Bone marrow (tissue), 2 donors: Measurements from ENCODE around the gene RSPH1.

Source experiments
- DNase-seq, 2 donors: peaks; one replicate each; lab custom pipeline; 2025; lab: John Stamatoyannopoulos, UW

Gene RSPH1

DNA sequence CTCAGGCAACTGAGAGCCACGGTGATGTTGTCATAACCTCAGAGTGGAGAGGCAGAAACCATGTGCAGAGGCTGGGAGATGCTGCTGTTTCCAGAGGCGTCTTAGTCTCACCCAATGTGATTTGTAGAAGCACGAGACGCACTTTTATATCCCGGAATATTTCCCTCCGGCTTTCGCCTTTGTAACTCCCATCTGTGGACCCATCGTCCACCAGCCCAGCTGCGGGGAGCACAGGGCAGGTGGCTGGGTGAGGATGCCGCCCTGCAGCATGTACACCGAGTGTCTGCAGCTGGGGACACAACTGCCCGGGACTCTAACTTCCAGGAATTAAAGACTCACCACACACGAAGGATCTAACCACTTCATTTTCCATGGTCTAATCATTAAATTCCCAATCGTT lies 48.8 kb downstream of the RSPH1 start:
- DNase-seq: no peak

DNA sequence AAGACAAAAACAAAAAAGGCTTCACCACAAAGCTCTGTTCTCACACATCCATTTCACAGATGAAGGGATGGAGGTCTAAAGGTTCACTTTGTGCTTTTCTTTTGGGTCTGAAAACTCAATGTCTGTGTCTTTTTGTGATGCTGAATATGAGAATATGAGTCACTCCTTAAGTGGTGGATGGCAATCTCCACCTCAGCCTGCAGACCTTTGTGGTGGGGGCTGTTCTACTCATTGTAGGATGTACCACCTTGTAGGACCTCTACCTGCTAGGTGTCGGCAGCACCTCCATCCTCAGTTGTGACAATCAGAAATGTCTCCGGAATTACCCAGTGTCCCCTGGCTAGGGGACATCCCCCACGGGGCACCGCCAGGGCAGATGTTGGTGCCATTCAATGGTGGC lies 49.5 kb downstream of the RSPH1 start:
- DNase-seq: no peak

DNA sequence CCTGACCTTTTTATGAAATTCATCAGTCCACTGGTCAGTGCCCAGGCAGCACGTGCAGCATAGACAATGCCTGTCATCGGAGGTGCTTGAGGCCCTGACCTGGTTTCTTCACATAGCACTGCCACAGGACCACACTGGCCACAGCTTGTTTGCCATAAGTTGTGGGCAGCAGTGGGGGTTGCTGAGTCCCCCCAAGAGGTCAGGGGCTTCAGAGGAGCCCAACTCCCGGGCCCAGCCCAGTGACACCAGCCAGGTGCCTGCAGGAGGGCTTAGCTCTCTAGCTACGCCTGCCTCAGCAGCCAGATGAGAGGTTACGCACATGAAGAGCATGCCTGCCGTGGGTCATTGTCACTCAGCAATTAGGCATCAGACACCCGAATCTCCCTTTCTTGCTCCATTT lies 50.7 kb downstream of the RSPH1 start:
- no peak for DNase-seq

DNA sequence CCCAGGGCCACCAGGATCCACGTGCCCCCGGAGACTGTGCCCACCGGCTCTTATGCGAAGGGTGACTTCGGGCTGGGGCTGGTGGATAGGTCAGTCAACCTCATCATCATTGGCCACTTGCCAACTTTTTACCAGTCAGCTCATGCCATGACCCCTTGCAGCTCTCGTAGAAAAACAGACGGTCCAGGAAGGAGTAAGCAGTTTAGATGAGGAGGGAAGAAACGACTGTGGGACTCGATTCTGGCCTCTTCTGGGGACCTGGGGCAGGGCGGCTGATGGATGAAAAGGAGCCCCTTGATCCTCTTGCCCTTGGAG lies 51.3 kb downstream of the RSPH1 start:
- DNase-seq: no peak

DNA sequence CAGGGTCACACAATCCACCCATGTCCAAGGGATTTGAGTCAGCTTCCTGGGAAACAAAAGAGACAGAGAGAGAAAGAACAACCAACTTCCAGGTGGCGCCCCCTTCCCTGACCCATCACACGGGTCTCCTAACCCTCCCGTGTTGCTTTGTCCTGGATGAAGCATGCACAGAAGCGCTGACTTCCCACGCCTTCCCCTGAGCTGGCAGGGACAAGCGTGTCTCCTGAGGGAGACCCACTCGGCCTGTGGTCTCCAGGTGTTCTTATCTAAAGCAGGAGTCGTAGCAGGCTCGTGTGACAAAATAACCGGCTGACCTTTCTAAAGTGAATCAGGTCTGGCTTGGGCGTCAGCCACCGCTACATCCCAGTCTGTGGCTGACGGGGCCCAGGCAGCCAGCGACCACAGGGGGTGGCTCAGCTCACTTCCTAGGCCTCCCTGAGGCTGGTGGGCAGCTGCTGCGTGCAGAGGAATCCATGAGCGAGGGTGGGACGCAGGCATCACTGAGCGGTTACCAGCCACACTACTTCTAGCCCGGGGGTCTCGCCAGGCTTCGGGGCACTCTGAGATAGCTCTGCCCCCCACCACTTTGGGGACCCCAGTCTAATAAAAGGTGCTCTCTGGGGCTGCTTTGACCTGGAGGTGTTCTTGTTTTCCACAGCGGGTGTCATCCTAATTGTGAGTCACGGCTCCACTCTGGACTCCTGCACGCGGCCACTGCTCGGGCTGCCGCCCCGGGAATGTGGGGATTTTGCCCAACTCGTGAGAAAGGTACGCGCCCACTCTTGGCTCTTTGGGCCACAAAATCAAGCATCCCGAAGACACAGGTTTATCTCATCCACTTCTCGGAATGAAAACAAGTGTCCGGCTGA lies 51.9 kb downstream of the RSPH1 start:
- DNase-seq: no peak

DNA sequence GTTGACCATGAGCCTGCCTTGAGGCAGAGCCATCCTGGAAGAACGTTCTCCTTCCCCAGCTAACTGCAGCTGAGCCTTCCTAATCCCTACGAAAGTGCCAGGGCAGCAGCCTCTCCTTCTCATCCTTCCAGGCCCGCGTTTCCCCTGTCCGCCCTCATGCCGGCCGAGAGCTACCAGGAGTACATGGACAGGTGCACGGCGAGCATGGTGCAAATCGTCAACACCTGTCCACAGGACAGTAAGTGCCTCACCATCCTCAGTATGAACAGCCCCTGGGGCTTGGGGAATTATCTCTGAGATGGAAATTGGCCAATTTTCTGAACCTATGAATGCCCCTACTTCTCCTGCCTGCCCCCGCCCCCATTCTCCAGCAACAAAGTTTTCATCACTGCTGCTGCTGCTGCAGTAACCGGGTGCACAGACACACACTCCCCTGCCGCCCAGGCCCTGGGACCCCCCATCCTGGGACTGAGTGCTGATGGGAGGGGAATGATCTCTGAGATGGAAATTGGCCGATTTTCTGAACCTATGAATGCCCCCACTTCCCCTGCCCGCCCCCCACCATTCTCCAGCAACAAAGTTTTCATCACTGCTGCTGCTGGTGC lies 52.7 kb downstream of the RSPH1 start:
- DNase-seq: no peak

DNA sequence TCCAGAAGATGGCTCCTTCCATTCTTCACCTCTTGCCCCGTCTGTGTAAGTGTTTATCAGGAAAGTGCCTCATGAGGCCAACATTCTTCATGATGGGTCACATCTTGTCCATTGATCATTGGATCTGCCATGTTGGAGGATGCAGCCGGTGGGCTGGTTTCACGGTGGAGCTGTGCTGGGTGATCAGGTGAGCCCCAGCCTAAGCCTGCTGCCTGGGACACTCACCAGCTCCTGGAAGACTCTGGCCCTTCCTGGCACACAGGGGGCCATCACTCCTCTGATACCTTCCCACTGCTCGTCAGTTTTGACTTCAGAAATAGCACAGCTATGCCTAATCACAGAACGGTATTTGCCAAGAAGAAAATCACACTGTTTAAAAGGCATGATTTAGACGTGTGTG lies 54.1 kb downstream of the RSPH1 start:
- DNase-seq: no peak

DNA sequence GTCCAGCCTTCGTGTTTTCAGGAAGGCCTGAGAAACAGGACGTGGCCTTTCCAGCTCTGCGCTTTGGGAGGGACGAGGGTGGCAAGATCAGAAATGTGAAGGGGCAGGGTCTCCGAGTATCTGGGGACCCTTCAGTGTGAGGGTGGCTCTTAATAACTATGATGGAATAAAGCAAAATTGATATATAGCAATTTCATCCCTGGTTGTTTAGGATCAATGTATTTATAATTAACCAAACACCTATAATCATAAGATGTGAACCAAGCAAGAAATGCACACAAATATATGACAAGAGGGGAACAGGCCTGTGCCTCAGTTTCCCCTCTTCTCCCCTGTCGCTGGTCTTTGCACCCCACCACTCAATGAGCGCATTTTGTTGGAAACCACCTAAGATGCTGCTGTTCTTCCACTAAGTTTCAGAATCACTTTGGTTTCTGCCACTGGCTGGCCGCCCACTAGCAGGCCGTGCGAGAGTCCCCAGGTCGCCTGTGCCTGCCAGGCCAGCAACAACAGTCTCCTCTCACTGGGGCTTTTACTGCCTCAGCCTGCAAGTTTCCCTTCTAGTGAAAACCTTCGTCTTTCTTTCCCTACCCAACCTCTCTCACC lies 55.7 kb downstream of the RSPH1 start:
- DNase-seq: no peak

DNA sequence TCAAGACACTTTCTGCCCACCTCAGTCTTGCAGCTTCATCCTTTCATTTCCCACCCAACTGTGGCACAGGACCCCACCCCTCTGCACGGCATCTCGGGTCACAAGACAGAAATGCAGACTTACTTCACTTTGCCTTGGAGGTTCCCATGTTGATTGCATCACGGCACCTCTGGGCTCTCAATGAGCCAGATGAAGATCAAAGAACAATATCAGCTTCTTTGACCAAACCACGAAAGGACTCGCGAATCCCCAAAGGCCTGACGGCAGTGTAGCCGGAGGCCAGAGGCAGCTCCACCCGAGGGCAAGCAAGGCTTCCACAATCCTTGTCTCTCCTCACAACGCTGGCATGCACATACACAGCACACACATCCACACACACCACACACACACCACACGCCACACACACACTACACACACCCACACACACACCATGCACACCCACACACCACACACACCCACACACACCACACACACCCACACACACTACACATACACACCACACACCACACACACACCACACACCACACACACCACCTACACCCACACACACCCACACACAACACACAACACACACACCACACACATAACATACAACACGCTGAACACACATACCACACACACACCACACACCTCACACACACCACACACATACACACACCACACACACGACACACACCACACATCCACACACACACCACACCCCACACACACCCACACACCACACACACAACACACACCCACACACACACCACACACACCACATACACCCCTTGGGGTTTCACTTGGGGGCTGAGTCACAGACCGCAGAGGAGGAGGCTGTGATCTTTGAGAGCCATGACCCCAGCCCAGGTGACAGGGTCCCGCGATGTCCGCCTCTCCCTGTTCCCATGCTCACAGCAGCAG lies 56.5 kb downstream of the RSPH1 start:
- DNase-seq: no peak

DNA sequence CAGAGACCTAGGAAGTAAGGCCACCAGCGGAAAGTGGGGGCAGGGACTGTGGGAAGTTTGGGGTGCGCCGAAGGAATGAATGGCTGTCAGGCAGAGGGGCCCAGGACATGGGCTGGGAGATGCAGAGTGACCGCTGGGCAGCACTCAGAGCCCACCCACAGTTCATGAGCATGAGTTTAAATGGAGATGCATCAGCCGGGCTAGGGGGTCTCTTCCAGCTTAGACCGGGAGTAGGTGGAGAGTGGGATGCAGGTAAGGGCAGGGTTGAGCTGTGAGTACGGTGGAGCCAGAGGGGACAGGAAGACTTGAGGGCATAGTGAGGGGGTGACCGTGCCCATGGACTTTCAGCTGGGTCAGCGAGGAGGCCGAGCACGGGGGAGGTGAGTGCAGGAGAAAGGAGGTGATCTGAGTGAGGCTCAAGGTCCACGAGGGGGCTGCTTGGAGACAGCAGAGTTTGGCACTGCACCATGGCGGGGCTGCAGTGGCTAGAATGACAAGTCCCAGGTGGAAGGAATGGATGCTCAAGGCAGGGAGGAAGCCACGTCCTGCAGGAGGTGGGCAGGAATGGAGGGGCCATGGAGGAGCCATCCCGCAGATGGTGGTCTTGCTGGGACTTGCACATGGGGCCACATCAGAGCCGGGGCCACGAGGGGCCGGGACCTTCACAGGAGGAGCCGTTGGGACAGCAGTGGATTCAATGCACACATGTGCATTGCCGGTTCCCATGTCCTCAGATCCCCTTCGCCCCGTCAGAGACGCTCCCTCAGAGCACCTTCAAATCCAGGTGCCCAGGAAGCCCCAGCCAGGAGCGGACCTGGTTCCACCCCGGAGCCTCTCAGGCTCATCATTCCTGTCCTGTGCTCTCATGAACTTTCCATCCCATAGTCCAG lies 57.5 kb downstream of the RSPH1 start:
- DNase-seq: no peak

DNA sequence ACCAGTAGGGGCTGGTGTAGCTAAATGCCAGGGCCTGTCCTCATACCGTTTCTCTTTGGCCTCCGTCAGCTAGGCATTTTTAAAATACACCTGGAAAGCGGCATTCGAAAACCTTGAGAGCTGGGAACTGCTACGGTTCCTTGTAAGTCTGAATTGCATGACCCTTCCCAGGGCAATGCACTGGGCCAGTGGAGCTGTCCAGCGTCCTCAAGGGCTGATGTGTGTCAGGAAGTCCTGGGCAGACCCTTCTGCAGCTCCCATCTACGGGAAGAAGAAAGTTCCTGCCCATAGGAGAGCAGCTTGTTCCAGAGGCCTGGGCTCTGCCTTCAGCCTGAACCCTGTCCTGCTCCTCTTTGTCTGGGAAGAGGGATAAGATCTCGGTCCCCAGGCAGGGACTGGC lies 58.2 kb downstream of the RSPH1 start:
- DNase-seq: no peak

DNA sequence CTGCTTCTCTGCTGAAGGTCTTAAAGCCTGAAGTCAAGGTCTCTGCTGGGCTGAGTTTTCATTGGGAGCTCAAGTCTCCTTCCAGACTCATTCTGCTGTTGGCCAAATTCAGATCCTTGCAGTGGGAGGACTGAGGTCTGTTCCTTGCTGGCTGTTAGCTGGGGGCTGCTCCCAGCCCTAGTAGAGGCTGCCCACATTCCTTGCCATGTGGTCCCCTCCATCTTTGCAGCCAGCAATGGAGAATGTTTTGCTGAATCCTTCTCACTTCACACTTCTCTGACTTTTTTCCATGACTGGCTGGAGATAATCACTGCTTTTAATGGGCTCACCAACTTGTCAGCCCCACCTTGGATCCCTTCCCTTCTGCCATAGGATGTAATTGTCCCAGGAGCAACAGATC lies 59.1 kb downstream of the RSPH1 start:
- DNase-seq: no peak

DNA sequence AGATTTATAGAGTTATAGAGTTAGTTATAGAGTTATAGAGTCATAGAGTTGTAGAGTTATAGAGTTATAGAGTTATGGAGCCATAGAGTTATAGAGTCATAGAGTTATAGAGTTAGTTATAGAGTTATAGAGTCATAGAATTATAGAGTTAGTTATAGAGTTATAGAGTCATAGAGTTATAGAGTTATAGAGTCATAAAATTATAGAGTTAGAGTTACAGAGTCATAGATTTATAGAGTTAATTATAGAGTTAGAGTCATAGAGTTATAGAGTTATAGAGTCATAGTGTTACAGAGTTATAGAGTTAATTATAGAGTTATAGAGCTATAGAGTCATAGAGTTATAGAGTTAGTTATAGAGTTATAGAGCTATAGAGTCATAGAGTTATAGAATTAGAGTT lies 60.2 kb downstream of the RSPH1 start:
- no peak for DNase-seq

DNA sequence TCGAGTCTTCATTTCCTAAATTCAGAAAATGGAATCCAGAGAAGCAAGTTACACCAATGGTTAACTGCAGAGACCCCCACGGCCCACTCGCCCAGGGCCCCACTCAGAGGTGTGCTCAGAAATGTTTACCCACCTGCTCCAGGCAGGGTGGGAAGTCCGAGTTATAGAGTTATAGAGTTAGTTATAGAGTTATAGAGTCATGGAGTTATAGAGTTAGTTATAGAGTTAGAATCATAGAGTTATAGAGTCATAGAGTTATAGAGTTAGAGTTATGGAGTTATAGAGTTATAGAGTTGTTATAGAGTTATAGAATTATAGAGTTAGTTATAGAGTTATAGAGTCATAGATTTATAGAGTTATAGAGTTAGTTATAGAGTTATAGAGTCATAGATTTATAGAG lies 60.6 kb downstream of the RSPH1 start:
- no peak for DNase-seq

DNA sequence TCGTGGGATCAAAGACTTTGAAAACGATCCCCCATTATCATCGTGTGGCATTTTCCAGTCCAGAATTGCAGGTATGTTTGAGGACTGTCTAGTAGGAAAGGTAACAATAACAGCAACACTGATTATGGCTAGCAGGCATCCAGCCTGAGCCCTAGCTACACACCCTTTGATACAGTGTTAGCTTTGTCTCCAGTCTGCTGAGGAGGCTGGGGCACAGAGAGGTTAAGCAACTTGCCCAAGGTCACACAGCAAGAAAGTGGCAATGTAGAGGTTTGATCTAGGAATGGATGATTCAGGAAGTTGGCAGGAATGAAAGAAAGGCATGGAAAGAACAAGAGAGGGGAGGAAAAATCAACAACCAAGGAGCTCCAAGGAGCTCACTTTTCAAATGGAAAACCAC lies 61.1 kb downstream of the RSPH1 start:
- DNase-seq: no peak

DNA sequence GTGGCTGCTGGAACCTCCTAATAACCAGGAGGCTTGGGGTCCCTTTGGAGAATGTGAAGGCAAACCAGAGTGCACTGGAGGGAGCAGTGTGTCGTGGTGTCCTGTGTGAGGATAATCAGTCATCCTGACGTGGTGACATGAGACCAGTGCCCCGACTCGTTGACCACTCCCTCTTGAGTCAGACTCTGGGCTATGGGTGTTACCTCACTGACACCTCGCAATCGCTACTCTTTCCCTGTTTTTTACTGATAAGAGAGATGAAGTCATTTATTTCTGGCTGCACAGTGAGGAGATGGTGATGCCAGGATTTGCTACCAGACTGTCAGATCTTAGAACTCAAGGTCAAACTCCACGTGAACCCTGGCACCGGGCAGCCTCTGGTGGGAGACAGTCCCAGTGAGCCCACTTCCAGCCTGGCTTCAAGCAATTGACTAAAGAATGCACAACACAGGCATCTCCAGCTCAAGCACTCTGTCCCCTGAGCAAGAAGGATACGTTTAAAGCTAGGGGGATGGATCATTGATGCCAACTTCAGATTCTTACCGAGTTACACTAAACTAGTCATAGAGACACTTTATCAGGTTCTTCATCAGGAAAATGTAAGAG lies 62.0 kb downstream of the RSPH1 start:
- no peak for DNase-seq

DNA sequence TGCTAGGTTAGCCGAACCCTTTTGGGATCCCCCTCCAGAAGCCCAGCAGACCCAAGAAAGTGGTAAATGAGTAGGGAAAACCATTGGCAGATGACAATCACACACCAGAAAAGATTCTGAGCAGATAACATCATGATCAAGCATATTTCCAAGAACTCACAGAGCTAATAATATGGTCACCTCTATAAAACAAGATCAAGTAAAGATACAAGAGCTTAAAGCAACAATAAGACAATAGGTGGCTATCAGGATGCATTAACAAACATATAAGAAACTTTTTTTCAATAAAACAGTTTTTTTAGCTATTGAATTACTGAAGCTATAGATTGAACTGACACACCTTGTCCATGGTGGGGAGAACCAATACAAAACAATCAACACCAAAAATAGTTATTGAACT lies 63.3 kb downstream of the RSPH1 start:
- DNase-seq: no peak

DNA sequence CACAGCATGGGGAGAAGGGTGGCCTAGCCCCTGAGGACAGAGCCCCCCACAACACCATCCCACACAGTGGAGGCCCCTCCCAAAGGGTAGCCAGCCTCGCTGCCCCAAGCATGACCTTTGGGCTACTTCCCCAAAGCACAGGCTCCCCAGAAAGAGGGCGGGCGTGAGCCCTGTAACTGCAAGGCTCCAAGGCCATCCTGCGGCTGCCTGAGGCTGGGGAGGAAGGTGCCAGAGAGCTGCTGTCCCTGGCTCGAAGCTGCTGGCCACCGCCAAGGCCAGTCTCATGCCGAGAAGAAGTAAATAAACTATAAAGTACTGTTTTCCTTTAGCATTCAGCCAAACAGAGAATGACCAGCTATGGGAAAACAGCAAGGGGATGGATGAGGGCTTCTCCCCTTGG lies 64.8 kb downstream of the RSPH1 start:
- no peak for DNase-seq

DNA sequence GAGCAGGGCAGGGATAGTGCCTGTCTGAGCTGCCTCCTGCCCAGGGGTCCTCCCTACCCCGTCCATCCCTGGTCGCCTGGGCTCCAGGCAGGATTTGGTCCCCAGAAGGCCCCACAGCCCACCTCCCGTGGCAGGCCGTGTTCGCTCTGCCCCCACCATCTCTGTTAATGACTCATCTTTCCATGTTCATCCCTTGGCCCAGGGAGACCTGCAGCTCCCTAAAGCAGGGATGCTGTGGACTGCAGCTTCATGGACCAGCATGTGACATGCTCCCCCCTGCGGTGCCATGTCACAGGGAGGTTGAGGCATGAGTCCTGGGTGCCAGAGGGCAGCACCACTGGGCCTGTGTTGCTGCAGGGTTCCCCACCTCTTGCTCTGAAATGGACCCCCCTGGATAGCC lies 65.5 kb downstream of the RSPH1 start:
- DNase-seq: no peak

DNA sequence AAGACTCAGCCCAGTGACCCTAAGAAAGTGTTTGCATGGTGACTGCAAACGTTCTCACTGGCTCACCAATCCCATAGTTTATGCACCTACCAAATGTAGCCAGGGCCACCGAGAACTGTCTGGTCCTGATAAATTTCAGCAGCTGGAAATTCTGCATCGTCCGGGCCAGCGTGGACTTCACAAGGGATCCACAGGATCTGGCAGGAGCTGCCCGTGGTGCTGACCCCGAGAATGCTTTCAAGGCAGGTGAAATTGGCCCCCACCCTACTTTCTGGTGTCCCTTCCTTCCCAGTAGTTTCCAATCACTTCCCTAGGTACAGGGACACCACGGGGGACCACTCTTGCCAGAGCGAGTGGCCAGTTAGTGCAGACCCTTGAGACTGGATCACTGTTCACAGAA lies 66.2 kb downstream of the RSPH1 start:
- DNase-seq: no peak

DNA sequence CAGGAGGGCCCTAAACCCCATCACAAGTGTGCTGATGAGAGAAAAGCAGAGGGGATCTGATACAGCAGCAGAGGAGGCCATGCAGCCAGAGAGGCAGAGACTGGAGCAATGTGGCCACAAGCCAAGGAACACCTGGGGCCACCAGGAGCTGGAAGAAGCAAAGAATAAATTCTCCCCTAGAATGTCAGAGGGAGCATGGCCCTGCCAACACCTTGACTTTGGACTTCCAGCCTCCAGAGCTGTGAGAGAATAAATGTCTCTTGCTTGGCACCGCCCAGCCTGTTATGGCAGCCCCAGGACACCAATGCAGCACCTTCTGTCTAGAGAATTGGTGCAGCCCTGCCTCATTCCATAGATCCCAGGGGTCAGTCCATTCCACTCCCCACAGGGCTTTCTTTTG lies 67.0 kb downstream of the RSPH1 start:
- no peak for DNase-seq
